Adrenal gland (tissue), 12 donors: ENCODE data around the gene FAM229A. TPM values are rescaled to one million over a fixed set of nuclear protein-coding genes. Genes with fewer than 3 reads are reported as not detected.

Experiments used
- DNase-seq, 7 donors: peaks; one replicate each; pipeline ENCODE4 v3.0.0-alpha.2; 2019 to 2020
- H3K27ac ChIP-seq, 5 donors: fragments of 200-600 bp; sonication (generic) in 4 of 5; 1 replicate in 3 of 5; 2 replicates in 2 of 5; pipeline versions ENCODE4 v1.5.1 to v1.8.0; 2016 to 2020; ENCODE audit warnings: mild to moderate bottlenecking in 1 of 5
- H3K27me3 ChIP-seq: fragments of 200-600 bp; 2 replicates; pipeline ENCODE4 v1.8.0; 2021
- H3K36me3 ChIP-seq, 2 donors: fragments of 200-600 bp; replicated peaks in 1 of 2; 1 replicate in 1 of 2; 2 replicates in 1 of 2; pipeline versions ENCODE4 v1.5.1 to v1.8.0; 2018 to 2022
- H3K4me1 ChIP-seq, 2 donors: fragments of 200-600 bp; replicated peaks in 1 of 2; 1 replicate in 1 of 2; 2 replicates in 1 of 2; pipeline versions ENCODE4 v1.5.1 to v1.8.0; 2018 to 2021
- H3K4me3 ChIP-seq, 4 donors: fragments of 200-600 bp; sonication (generic) in 3 of 4; one replicate each; pipeline ENCODE4 v1.5.1; 2016 to 2018
- H3K9me3 ChIP-seq, 3 donors: fragments of 200-600 bp; sonication (generic) in 1 of 3; replicated peaks in 1 of 3; 1 replicate in 2 of 3; 2 replicates in 1 of 3; pipeline versions ENCODE4 v1.5.1 to v1.8.0; 2016 to 2021
- POLR2A ChIP-seq, 2 donors: fragments of 450-650 bp; IDR thresholded peaks; one replicate each; pipeline ENCODE4 v1.6.1; 2017; ENCODE audit warnings: antibody characterized with exemption in 2 of 2, mild to moderate bottlenecking in 2 of 2, moderate library complexity in 1 of 2
- WGBS, 4 donors: extraction: QIAGEN DNeasy Blood & Tissue Kit in 2 of 4; methylation state at CpG; one replicate each; pipeline versions ENCODE4 v1.1.5 to v1.1.7; 2013 to 2017; 5-methylcytosine and 5-hydroxymethylcytosine counted together
- intact Hi-C, 2 donors: fragments of 100-400 bp; cut with DNase I; formaldehyde crosslinking; loops; one replicate each; pipeline versions ENCODE4 v1.14.1 to v1.15.0; 2022 to 2023
- polyA plus RNA-seq, 3 donors: library from polyadenylated mRNA; stranded (reverse); fragments of 200-250 nt in 2 of 3; fragments of 350-450 nt in 1 of 3; fragmentation: Illumina TruSeq in 1 of 3; extraction: RNeasy Lipid Tissue Mini Kit (QIAGEN cat#74804) in 1 of 3; gene quantifications; one replicate each; pipeline ENCODE4 v1.2.3, GENCODE V29; 2013 to 2014
- total RNA-seq, 9 donors: library from RNA; depleted of rRNA in 4 of 9; stranded (reverse); fragments of >200 nt in 4 of 9; fragments of 120-200 nt in 1 of 9; fragmentation: NEBNext Ultra II Directional in 1 of 9; extraction: Animal tissue kit (Norgen Biotek cat#: 25700) in 1 of 9; gene quantifications; one replicate each; pipeline versions ENCODE4 v1.1.0 to v1.2.4, GENCODE V29; 2013 to 2023
- TF ChIP-seq, protein P1 (sequence below), 6 experiments: fragments of 450-650 bp in 4 of 6; fragments of 200-600 bp in 2 of 6; sonication (generic) in 1 of 6; IDR thresholded peaks; 1 replicate in 5 of 6; 2 replicates in 1 of 6; pipeline versions ENCODE4 v1.5.1 to v1.8.0; 2016 to 2021; ENCODE audit warnings: antibody characterized with exemption in 6 of 6, mild to moderate bottlenecking in 2 of 6, moderate library complexity in 1 of 6
- donor health status: healthy with polysubstance abuse.
- donor health status: Bipolar disorder and iron deficiency.
- donor health status: DM: yes; HTN: yes; CAD: no.
- donor health status: DM: no; HTN: no; CAD: no.
- donor health status: DM: no; HTN: no; CAD: no.
- donor health status: DM: yes; HTN: yes; CAD: no.

Gene FAM229A
- total and polyA plus RNA-seq, 12 donors = 1.3 to 110 (median 7.0) TPM

DNA sequence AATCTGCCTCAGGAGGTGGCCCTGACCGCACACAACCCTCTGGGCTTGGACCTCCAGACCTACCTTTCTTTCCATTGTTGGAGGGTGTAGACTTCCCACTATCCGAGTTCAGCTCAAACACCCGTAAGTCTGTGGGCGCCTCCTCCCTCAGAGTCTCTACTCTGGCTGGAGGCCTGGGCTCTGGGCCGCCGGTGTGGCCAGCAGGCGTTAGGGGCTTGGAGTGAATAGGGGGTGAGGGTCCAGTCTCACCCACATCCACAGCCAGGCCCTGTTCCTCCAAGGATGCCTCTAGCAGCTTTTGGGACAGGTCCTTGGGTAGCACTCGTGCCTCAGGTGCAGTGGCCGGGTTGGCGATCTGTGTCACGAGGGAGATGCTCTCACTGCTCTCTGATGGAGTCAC, 13.9 kb upstream of the FAM229A start:
- H3K4me3 ChIP-seq = no peak overlapping the region
- DNase-seq = no peak
- no peak for TF ChIP-seq POLR2A (IDR thresholded peaks at IDR 0.05)
- TF ChIP-seq, protein P1, sequence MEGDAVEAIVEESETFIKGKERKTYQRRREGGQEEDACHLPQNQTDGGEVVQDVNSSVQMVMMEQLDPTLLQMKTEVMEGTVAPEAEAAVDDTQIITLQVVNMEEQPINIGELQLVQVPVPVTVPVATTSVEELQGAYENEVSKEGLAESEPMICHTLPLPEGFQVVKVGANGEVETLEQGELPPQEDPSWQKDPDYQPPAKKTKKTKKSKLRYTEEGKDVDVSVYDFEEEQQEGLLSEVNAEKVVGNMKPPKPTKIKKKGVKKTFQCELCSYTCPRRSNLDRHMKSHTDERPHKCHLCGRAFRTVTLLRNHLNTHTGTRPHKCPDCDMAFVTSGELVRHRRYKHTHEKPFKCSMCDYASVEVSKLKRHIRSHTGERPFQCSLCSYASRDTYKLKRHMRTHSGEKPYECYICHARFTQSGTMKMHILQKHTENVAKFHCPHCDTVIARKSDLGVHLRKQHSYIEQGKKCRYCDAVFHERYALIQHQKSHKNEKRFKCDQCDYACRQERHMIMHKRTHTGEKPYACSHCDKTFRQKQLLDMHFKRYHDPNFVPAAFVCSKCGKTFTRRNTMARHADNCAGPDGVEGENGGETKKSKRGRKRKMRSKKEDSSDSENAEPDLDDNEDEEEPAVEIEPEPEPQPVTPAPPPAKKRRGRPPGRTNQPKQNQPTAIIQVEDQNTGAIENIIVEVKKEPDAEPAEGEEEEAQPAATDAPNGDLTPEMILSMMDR (IDR thresholded peaks at IDR 0.05) = no peak
- H3K27ac ChIP-seq = no peak overlapping the region
- intact Hi-C loops = no loop called here
- no peaks in the 10 kb centered on the region for H3K4me1 ChIP-seq
- WGBS, 4 donors = 90 to 94% (median 92%) methylated on average over 8 to 11 of the region's 11 CpGs
- H3K9me3 ChIP-seq = no peaks in the 10 kb centered on the region
- H3K27me3 ChIP-seq = no peaks in the 10 kb centered on the region
- H3K36me3 ChIP-seq = peaks cover 0 to 98% of the 10 kb centered on the region in 2 donors

DNA sequence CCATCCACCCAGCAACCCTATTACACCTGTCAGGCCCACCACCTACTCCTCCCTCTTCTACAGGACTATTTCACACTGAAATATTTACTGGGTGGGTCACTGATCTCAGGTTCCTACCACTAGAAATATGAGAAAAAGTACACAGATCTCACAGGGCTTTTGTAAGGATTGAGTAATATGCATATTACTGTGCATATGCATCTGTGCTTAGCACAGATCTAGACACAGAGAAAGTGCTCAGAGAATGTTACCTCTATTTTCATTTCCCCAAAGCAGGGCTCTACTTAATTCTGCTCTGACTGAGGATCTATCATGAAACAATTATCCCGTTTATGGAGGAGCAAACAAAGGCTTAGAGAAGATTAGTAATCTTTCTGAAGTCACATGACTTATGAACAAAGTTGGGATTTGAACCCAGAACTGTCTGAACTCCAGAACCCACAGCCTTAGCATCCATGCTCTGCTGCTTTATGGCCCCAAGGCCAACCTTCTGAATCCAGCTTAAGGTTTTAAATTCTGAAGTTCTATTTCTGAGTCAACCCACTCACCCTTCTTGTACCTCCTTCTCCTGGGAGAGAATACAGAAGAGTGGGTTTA, 11.8 kb upstream of the FAM229A start:
- H3K27ac ChIP-seq = no peak overlapping the region
- WGBS, 4 donors = 50 to 70% (median 57%) methylated on average over 1 of the region's 1 CpG
- H3K4me1 ChIP-seq = no peaks in the 10 kb centered on the region
- H3K4me3 ChIP-seq = no peak overlapping the region
- intact Hi-C loops = no loop called here
- TF ChIP-seq, protein P1 (IDR thresholded peaks at IDR 0.05) = no peak
- no peak for TF ChIP-seq POLR2A (IDR thresholded peaks at IDR 0.05)
- DNase-seq = no peak
- peaks cover 0 to 83% of the 10 kb centered on the region in 2 donors for H3K36me3 ChIP-seq
- no peaks in the 10 kb centered on the region for H3K9me3 ChIP-seq
- H3K27me3 ChIP-seq = no peaks in the 10 kb centered on the region

DNA sequence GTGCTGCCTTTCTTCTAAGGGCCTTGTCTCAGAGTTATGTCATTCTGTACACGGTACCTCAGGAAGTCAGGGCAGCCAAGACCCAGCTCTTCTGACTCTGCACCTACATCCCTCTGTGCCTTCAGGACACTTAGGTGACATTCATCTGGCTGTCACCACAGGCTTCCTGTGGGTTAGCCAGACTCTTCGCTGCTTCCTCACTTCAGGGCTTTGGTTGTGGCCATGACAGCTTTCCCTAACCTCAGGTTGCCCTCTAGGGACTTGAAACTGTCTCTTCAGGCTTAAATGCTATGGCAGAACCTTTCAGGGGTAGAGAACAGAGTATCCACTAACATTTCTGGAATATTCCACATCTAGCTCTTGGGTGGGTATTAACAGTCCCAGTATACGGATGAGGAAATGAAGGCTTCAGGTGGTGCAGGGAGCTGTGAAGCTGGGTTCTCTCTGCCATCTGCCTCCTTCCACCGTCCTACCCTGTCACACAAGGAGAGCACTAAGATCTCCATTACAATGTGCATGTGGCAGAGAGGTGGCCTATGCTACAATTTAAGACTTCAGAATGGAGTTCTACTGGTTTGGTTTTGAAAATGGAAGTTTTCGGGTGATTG, 10.0 kb upstream of the FAM229A start:
- TF ChIP-seq POLR2A (IDR thresholded peaks at IDR 0.05) = no peak
- TF ChIP-seq, protein P1 (IDR thresholded peaks at IDR 0.05) = peak in 2 of 6 experiments; percentile 4 to 11
- H3K27me3 ChIP-seq = no peaks in the 10 kb centered on the region

DNA sequence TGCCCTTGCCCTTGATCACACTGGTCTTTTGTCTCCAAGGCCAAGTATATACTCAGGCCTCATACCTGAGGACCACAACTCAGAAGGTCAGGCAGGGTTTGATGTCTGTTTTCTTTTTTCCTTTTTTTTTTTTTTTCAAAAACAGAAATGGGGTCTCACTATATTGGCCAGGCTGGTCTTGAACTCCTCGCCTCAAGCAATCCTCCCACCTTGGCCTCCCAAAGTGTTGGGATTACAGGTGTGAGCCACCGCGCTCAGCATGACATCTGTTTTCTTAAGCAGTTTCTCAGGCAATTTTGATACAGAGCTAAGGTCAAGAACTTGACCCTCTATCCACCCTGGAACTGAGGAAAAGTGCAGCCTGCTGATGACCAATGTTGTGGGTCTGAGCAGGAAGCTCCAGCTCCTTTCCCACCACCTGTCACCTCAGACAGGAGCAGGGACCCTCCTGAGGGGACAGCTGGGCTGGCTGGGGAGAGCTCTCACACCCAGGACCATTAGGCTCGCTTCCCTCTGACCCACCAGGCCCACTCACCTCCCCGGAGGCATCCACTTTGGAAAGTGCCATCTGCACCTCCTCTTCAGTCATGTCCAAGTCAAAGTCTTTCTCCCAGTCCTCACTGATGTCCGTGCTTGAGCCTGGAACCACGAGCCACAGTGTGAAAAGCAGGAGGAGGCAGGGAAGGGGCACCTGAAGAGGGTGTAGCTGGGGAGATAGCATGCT, 5.8 kb upstream of the FAM229A start:
- DNase-seq = no peak
- Histone ChIP-seq H3K9me3 (no peaks in the 10 kb centered on the region), H3K36me3 (peaks cover 0 to 75% of the 10 kb centered on the region in 2 donors), H3K4me3 (no peak overlapping the region), H3K4me1 (no peaks in the 10 kb centered on the region), H3K27ac (no peak overlapping the region), H3K27me3 (no peaks in the 10 kb centered on the region)
- intact Hi-C loops = no loop called here
- WGBS, 4 donors = 93 to 98% (median 96%) methylated on average over 6 to 7 of the region's 7 CpGs
- TF ChIP-seq, protein P1 (IDR thresholded peaks at IDR 0.05) = no peak
- TF ChIP-seq POLR2A (IDR thresholded peaks at IDR 0.05) = no peak

More for the DNA sequence above, 10.0 kb upstream of the FAM229A start:
- no peak for DNase-seq
- H3K4me1 ChIP-seq = no peaks in the 10 kb centered on the region
- no peak overlapping the region for H3K27ac ChIP-seq
- no peak overlapping the region for H3K4me3 ChIP-seq
- intact Hi-C loops = no loop called here
- no peaks in the 10 kb centered on the region for H3K9me3 ChIP-seq
- H3K36me3 ChIP-seq = peaks cover 0 to 83% of the 10 kb centered on the region in 2 donors
- 76 to 83% (median 79%) methylated on average over 5 of the region's 5 CpGs for WGBS, 4 donors
